ENCODE results near the gene RBM17. TPM values are rescaled to one million over a fixed set of nuclear protein-coding genes. Genes with fewer than 3 reads are reported as not detected.

The RBM17 gene
- 81.4 TPM for total RNA-seq

DNA sequence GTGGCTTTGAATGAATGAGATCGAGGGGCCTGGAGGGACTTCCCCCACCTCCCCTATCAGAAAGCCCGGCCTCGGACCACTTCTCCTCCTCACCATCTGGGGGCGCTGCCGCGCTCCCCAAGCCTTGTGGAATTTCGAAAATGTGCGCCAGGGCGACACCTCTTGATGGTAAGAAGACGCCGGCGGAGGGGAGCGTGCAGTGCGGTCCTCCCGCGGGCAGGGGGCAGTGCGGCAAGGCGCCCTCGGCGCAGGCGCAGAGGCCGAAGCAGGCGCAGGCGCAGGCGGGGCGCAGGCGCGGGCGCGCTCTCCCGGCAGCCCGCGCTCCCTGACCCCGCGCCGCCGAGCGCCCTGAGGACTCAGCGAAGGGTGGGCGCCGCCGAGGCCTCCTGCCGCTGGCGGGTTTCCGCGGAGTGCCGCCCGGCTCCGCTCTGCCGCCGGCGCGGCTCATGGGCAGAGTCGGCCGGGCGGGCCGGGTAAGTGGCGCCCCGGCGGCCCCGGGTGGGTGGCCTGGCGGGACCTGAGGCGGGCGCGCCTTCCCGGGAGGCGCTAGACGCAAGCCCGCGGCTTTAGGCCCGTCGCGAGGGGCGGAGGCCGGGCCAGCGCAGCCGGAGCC is at the start of gene RBM17:
Gene RBM17, plus strand, starts transcription at position 314 of the 613 bp plus-strand sequence. CDS start 8,032 bp downstream, outside the sequence.

DNA sequence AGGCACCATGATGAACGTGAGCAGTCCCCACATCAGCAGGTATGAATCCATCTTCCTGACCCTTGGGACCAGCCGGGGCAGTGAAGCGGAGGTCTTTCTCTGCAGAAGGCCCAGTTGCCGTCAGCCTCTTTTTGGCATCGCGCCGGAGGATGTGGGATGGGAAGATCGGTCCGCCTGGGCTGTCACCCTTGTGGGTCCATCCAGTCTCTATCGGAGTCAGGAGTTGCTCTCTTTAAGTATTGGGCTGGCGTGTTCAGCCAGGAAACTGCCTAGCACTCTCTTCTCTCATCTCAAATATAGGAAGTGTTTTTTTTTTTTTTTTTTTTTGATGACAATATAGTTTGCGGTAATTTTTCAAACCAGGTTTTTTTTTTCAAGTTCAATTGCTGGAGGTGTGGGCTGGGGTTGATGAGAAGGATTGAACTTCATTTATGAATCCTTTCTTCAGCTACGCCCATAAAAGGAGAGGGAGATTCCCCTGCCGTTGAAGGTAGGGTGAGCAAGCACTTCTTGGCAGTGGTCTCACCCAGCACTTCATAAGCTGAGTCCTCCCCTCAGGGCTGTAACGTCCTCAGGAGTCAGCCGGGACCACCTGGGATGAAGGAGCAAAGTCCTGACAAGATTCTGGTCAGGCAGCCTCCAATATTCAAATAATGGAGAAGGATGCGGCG is 26.6 kb upstream of the RBM17 start, which contains the start of gene IL2RA:
Gene IL2RA, minus strand, starts transcription at position 267 of the 671 bp plus-strand sequence. Its CDS starts 216 bp downstream, at position 51.

Small RNAs within 50 kb of the gene (small RNA-seq; reads per million reads assigned to genes)
- gene MIR3155A (ENCODE audit: low replicate concordance): not detected

Other genes with a start within 250 kb of the RBM17 start
- gene ANKRD16, start 199.1 kb upstream of the RBM17 start, total RNA-seq: 14.1 TPM
- gene FBH1, start 198.8 kb upstream of the RBM17 start, total RNA-seq: 82.3 TPM
- not detected for gene IL15RA, start 111.5 kb upstream of the RBM17 start, total RNA-seq
- gene IL2RA, start 26.7 kb upstream of the RBM17 start, total RNA-seq: not detected
- 38.2 TPM for gene PFKFB3, start 113.9 kb downstream of the RBM17 start, total RNA-seq

Data from parietal lobe (tissue), 2 donors.